Measurements from ENCODE around the gene RASAL1.

The RASAL1 gene

GRCh38 chr12:113081873-113082272 lies 53.7 kb downstream of the RASAL1 start:
- no peak for TF ChIP-seq CTCF (IDR thresholded peaks at IDR 0.05; ENCODE audit: low read depth, low read length)
- no peak overlapping the region for H3K4me3 ChIP-seq (ENCODE audit: low read depth, low read length)

DNA sequence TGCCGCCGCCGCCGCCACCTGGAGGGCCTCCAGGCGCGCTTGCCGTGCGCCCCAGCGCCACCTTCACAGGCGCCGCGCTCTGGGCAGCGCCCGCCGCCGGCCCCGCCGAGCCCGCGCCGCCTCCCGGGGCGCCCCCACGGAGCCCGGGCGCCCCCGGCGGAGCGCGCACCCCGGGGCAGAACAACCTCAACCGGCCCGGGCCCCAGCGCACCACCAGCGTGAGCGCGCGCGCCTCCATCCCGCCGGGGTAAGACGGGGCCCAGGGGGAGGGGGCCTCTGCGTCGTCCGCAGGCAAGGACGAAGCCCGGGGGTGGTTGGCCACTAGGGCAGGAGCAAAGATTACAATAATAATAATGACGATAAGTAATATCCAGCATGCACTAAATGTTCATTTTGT lies 57.7 kb downstream of the RASAL1 start:
- TF ChIP-seq CTCF (IDR thresholded peaks at IDR 0.05; ENCODE audit: low read depth, low read length) = no peak
- H3K4me3 ChIP-seq (ENCODE audit: low read depth, low read length) = no peak overlapping the region

GRCh38 chr12:113077057-113077858 lies 58.3 kb downstream of the RASAL1 start:
- H3K4me3 ChIP-seq (ENCODE audit: low read depth, low read length) = no peak overlapping the region
- no peak for TF ChIP-seq CTCF (IDR thresholded peaks at IDR 0.05; ENCODE audit: low read depth, low read length)

DNA sequence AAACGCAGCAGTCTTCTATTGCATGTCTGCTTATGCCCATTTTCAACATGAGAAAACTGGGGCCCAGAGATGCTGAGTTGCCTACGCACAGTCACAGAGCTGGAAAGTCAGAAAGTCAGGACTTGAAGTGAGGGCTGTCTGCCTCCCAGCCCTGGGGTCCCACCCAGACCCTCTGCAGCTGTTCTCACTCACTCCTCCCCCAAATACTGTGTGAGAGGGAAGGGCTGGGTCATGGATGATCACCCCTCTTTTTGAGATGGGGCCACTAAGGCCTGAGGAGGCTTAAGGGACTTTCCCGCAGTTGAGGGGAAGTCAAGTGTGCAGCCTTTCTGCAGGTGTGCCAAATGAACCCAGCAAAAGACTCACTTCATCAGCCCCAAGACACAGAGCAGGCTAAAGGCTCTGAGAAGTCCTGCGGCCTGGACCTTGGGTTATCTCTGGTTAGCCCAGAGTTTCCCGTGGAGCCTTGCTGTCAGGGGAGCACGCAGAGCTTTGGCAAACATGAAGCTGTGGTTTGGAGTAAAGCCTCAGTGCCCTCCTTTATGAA lies 60.4 kb downstream of the RASAL1 start:
- no peak for TF ChIP-seq CTCF (IDR thresholded peaks at IDR 0.05; ENCODE audit: low read depth, low read length)
- H3K4me3 ChIP-seq (ENCODE audit: low read depth, low read length) = no peak overlapping the region

- H3K4me3 ChIP-seq (ENCODE audit: low read depth, low read length) = no peak overlapping the region
- TF ChIP-seq CTCF (IDR thresholded peaks at IDR 0.05; ENCODE audit: low read depth, low read length) = no peak
Measured at GRCh38 chr12:113073586-113073985, 62.0 kb downstream of the RASAL1 start.

- TF ChIP-seq CTCF (IDR thresholded peaks at IDR 0.05; ENCODE audit: low read depth, low read length) = no peak
- no peak overlapping the region for H3K4me3 ChIP-seq (ENCODE audit: low read depth, low read length)
Measured at GRCh38 chr12:113072136-113072535, 63.4 kb downstream of the RASAL1 start.

Measured in WI38 (cell line).